HL-60 (cell line): ENCODE results near the gene PSMD1.

Source experiments
- POLR2AphosphoS5 ChIP-seq: IDR thresholded peaks from 2 replicates; pipeline ENCODE4 v1.6.1; 2012; ENCODE audit warnings: low read depth
- TF ChIP-seq, protein P1 (sequence below): IDR thresholded peaks from one replicate; pipeline ENCODE4 v1.5.1; 2011; ENCODE audit warnings: low read length, control low read depth, inconsistent platforms; ENCODE audit not compliant: insufficient read depth
- TF ChIP-seq, protein P2 (sequence below): IDR thresholded peaks from 2 replicates; pipeline ENCODE4 v1.6.1; 2012; ENCODE audit warnings: low read depth; ENCODE audit not compliant: insufficient replicate concordance

DNA sequence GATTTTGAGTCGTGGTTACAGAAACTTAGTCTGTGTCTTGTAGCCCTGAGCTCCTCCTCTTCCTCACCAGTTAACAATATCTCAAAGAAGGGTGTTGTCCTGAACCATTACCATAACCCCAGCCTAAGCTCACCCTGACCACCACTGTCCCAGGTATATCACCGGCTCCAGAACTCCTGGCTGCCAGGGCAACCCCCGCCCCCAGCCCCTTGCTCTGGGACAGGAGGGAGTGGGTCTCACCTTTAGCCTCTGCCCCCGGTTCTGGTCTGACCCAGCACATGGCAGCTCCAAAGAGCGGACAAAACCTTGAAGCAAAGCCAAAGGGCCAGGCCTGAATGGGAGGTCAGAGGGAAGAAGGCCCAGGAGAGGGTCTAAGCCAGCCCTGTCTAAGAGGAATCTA, 5.6 kb upstream of the PSMD1 start:
- TF ChIP-seq, protein P1, sequence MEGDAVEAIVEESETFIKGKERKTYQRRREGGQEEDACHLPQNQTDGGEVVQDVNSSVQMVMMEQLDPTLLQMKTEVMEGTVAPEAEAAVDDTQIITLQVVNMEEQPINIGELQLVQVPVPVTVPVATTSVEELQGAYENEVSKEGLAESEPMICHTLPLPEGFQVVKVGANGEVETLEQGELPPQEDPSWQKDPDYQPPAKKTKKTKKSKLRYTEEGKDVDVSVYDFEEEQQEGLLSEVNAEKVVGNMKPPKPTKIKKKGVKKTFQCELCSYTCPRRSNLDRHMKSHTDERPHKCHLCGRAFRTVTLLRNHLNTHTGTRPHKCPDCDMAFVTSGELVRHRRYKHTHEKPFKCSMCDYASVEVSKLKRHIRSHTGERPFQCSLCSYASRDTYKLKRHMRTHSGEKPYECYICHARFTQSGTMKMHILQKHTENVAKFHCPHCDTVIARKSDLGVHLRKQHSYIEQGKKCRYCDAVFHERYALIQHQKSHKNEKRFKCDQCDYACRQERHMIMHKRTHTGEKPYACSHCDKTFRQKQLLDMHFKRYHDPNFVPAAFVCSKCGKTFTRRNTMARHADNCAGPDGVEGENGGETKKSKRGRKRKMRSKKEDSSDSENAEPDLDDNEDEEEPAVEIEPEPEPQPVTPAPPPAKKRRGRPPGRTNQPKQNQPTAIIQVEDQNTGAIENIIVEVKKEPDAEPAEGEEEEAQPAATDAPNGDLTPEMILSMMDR, result no peak
- TF ChIP-seq, protein P2, sequence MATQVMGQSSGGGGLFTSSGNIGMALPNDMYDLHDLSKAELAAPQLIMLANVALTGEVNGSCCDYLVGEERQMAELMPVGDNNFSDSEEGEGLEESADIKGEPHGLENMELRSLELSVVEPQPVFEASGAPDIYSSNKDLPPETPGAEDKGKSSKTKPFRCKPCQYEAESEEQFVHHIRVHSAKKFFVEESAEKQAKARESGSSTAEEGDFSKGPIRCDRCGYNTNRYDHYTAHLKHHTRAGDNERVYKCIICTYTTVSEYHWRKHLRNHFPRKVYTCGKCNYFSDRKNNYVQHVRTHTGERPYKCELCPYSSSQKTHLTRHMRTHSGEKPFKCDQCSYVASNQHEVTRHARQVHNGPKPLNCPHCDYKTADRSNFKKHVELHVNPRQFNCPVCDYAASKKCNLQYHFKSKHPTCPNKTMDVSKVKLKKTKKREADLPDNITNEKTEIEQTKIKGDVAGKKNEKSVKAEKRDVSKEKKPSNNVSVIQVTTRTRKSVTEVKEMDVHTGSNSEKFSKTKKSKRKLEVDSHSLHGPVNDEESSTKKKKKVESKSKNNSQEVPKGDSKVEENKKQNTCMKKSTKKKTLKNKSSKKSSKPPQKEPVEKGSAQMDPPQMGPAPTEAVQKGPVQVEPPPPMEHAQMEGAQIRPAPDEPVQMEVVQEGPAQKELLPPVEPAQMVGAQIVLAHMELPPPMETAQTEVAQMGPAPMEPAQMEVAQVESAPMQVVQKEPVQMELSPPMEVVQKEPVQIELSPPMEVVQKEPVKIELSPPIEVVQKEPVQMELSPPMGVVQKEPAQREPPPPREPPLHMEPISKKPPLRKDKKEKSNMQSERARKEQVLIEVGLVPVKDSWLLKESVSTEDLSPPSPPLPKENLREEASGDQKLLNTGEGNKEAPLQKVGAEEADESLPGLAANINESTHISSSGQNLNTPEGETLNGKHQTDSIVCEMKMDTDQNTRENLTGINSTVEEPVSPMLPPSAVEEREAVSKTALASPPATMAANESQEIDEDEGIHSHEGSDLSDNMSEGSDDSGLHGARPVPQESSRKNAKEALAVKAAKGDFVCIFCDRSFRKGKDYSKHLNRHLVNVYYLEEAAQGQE, result no peak
- no peak for TF ChIP-seq POLR2AphosphoS5
